Fibroblast of villous mesenchyme (primary cell): Measurements from ENCODE around the gene CRTC3. TPM values are rescaled to one million over a fixed set of nuclear protein-coding genes. Genes with fewer than 3 reads are reported as not detected.
A peak's percentile ranks its signal among the peaks of the same experiment; 100 is the strongest.

Source experiments
- DNase-seq: peaks from one replicate; pipeline ENCODE4 v3.0.0-alpha.2; 2010; ENCODE audit warnings: low read depth
- H3K4me3 ChIP-seq: 2 replicates; pipeline ENCODE4 v1.5.1; 2011; ENCODE audit warnings: low read depth, mild to moderate bottlenecking, low read length
- total RNA-seq: library from RNA; depleted of rRNA; stranded (reverse); fragments of >200 nt; gene quantifications from 2 replicates; pipeline ENCODE4 v1.2.3, GENCODE V29; 2012
- TF ChIP-seq, protein P1 (sequence below): IDR thresholded peaks from 2 replicates; pipeline ENCODE4 v1.5.1; 2012; ENCODE audit warnings: low read depth, mild to moderate bottlenecking, low read length; ENCODE audit not compliant: insufficient read depth

The CRTC3 gene
- total RNA-seq, 1 donor: 21.2 TPM

DNA sequence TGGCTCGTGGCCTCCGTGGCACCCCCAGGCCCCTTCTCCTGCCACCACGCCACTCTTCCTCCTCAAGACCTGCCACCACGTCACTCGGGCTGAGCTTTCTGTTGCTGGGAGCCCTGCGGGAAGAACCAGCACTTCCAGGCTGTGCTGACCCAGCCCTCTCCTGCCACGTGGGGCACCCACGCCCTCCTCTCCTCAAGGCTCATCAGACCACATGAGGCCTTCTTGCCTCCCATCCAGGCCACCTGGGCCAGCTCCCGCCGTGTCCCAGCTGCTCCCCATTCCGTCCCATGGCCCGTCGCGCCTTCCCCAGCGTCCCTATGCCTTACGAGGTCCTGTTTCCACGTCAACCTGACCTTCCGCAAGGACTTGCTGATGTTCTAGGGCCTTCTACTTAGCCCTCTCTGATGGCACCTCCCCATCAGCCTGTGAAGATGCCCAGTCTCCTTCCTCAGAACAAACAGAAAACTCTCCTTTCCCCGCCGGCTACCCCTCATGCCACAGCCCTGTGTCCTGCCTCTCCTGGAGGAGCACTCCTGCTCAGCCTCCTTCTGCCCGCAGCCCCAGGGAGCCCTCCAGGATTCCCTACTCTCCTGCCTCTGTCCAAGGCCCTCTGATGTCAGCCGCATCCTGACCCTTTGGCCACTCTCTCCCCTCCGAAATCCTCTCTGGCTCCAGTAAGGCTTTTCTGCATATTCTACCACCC, 116.3 kb downstream of the CRTC3 start:
- DNase-seq: no peak
- H3K4me3 ChIP-seq: no peak overlapping the region
- TF ChIP-seq, protein P1, sequence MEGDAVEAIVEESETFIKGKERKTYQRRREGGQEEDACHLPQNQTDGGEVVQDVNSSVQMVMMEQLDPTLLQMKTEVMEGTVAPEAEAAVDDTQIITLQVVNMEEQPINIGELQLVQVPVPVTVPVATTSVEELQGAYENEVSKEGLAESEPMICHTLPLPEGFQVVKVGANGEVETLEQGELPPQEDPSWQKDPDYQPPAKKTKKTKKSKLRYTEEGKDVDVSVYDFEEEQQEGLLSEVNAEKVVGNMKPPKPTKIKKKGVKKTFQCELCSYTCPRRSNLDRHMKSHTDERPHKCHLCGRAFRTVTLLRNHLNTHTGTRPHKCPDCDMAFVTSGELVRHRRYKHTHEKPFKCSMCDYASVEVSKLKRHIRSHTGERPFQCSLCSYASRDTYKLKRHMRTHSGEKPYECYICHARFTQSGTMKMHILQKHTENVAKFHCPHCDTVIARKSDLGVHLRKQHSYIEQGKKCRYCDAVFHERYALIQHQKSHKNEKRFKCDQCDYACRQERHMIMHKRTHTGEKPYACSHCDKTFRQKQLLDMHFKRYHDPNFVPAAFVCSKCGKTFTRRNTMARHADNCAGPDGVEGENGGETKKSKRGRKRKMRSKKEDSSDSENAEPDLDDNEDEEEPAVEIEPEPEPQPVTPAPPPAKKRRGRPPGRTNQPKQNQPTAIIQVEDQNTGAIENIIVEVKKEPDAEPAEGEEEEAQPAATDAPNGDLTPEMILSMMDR: no peak

DNA sequence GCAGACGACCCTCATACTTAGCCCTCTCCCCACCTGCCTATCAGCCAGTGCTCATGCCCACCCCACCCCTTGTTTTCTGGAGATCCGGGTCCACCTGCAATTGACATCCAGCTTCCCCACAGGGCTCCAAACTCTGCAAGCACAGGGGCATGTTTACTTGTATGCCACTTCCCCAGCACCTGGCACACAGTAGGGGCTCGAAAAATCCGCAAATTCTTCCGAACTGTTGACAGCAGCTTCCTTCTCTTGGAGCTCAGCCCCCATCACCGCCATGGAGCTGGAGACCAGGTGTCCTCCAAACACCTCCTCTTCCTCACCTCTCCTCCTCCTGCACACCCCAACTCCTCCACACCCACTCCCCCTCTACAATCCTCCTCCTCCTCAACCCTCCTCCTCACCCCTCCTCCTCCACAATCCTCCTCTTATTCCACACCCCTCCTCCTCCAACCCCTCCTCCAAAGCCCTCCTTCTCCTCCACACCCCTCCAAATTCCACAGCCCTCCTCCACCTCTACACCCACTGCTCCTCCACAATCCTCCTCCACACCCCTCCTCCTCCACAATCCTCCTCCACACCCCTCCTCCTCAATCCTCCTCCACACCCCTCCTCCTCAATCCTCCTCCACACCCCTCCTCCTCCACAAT, 117.1 kb downstream of the CRTC3 start:
- TF ChIP-seq, protein P1: no peak
- H3K4me3 ChIP-seq: no peak overlapping the region
- DNase-seq: no peak

DNA sequence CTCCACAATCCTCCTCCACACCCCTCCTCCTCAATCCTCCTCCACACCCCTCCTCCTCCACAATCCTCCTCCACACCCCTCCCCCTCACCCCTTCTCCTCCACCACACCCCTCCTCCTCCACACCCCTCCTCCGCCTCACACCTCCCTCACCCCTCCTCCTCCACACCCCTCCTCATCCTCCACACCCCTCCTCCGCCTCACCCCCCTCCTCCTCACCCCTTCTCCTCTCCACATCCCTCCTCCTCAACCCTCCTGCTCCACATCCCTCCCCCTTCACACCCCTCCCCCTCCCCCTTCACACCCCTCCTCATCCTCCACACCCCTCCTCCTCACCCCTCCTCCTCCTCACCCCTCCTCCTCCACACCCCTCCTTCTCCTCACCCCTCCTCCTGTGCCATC, 117.6 kb downstream of the CRTC3 start:
- no peak overlapping the region for H3K4me3 ChIP-seq
- no peak for DNase-seq
- TF ChIP-seq, protein P1: no peak

DNA sequence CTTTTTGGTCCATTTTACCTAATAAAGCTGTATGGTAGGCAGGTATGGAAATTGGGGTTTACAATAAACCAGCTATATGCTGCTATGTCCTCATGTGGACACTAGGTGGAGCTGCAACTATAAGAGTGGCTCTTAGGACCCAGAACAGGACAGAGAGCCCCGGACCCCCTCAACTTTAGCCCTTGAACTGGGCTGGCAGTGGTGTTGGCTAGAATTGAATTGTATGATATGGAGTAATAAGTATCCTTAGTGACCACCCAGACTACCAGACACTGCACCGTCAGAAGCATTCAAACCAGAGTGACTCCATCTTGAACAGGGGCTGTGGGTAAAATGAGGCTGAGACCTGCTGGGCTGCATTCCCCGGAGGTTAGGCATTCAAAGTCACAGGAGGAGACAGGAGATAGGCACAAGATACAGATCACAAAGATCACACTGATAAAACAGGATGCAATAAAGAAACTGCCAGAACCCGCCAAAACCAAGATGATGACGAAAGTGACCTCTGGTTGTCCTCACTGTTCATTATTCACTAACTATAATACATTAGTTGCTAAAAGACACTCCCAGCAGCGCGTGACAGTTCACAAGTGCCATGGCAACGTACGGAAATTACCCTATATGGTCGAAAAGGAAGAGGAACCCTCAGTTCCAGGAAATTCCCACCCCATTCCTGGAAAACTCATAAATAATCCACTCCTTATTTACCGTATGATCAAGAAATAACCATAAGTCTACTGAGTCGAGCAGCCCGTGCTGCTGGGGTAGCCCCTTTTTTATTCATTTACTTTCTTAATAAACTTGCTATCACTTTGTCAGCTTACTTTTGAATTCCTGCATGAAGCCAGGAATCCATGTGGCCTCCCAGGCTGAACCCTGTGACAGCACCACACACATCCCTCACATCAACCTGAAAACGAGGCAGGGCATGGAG, 118.7 kb downstream of the CRTC3 start:
- TF ChIP-seq, protein P1: peak; percentile 91
- DNase-seq: peak; percentile 86
- no peak overlapping the region for H3K4me3 ChIP-seq

DNA sequence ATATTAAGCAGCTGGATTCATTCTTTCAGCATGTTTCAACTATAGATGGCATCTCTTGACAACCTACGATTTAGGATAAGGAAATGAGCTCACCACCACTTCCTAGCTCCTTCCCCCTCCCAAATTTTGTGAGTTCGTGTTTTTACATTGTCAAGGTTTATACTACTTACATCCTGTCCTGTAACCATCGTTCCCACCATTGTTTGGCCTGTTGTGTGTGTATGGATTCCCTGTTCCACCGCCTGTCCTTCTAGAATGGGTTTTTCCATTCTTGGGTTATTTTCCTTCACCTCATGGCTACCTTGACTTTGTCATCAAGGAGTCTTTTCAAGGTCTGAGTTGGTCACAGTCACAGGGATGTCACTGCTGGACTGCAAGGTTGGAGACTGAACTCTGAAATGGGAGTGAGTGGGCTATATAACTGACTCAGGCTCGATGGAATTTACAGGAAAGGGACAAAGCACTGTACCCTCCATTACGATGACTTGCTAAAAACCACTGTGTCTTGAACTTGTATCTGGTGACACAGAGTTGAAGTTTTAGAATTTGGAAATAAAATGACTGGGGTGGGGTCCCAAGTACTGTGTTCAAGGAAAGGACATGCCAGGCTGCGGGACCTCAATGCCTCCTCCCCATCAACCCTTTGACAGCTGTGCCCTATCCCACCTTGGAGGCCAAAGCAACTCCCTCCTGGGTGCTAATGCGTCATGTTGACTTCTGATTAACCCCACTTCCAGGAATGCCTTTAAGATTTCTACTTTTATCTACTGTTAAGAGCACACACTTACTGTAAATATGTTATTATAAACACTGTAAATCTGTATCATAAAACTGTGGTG, 120.6 kb downstream of the CRTC3 start:
- no peak overlapping the region for H3K4me3 ChIP-seq
- peak; percentile 90 for DNase-seq
- TF ChIP-seq, protein P1: no peak
